ENCODE measurements around the gene SHE.

- TF ChIP-seq REST (IDR thresholded peaks at IDR 0.05; ENCODE audit: insufficient read depth in 1 of 2, low read depth in 2 of 2, low read length in 2 of 2) = no peak
- TF ChIP-seq POLR2AphosphoS5 (IDR thresholded peaks at IDR 0.05; ENCODE audit: low read depth, low read length) = no peak
- no peak for TF ChIP-seq TAF1 (IDR thresholded peaks at IDR 0.05; ENCODE audit: borderline replicate concordance, insufficient read depth, low read length)
Observed at GRCh38 chr1:154502744-154503115, 518 bp upstream of the SHE start.
